PC-3 (cell line): Measurements from ENCODE around the gene FER1L5. TPM values are rescaled to one million over a fixed set of nuclear protein-coding genes. Genes with fewer than 3 reads are reported as not detected.

Experiments used
- ATAC-seq: fragments of 200-7000 bp; cut with Tn5 transposase; 2 replicates; pipeline ENCODE4 v1.9.1; 2020; ENCODE audit warnings: mild to moderate bottlenecking, moderate library complexity
- BruUV-seq: library from RNA; stranded (reverse); fragments of 400-500 nt; replicated peaks from 2 replicates; lab custom pipeline; 2021; lab: Mats Ljungman, UMichigan
- CTCF ChIA-PET: fragments of 300-600 bp; sonication (Branson Sonifier 250); formaldehyde crosslinking; loops from one replicate; lab custom pipeline; 2022; ENCODE audit warnings: antibody characterized with exemption; lab: Charles Lee
- POLR2A ChIA-PET: fragments of 300-600 bp; sonication (Branson Sonifier 250); formaldehyde crosslinking; loops from one replicate; lab custom pipeline; 2022; ENCODE audit warnings: antibody characterized with exemption; ENCODE audit not compliant: unreplicated experiment; lab: Charles Lee
- DNase-seq: peaks from one replicate; pipeline ENCODE4 v3.0.0-alpha.2; 2015
- H2AFZ ChIP-seq: fragments of 300-600 bp; sonication (generic); 2 replicates; pipeline ENCODE4 v1.6.0; 2016; ENCODE audit warnings: antibody characterized with exemption, low read length
- H3F3A ChIP-seq: fragments of 300-600 bp; sonication (generic); one replicate; pipeline ENCODE4 v1.6.0; 2017; ENCODE audit warnings: antibody characterized with exemption, low read length, control low read depth, mild to moderate bottlenecking; ENCODE audit not compliant: unreplicated experiment
- H3K27ac ChIP-seq: fragments of 300-600 bp; sonication (generic); 2 replicates; pipeline ENCODE4 v1.5.1; 2016; ENCODE audit warnings: mild to moderate bottlenecking, low read length
- H3K27me3 ChIP-seq: fragments of 300-600 bp; sonication (generic); 2 replicates; pipeline ENCODE4 v1.6.1; 2016; ENCODE audit warnings: low read length, mixed read lengths
- H3K36me3 ChIP-seq: fragments of 300-600 bp; sonication (generic); 2 replicates; pipeline ENCODE4 v1.6.1; 2016; ENCODE audit warnings: low read depth, mixed run types, low read length, mixed read lengths
- H3K4me1 ChIP-seq: fragments of 300-600 bp; sonication (generic); 2 replicates; pipeline ENCODE4 v1.5.1; 2016; ENCODE audit warnings: low read length; ENCODE audit not compliant: insufficient read depth
- H3K4me2 ChIP-seq: fragments of 300-600 bp; sonication (generic); 2 replicates; pipeline ENCODE4 v1.6.0; 2016; ENCODE audit warnings: low read length
- H3K4me3 ChIP-seq: fragments of 300-600 bp; sonication (generic); 2 replicates; pipeline ENCODE4 v1.5.1; 2016; ENCODE audit warnings: mild to moderate bottlenecking, low read length, mixed read lengths
- H3K79me2 ChIP-seq: fragments of 300-600 bp; sonication (generic); 2 replicates; pipeline ENCODE4 v1.6.1; 2017; ENCODE audit warnings: low read length, mixed read lengths
- H3K9ac ChIP-seq: fragments of 300-600 bp; sonication (generic); 2 replicates; pipeline ENCODE4 v1.6.0; 2016; ENCODE audit warnings: mild to moderate bottlenecking, low read length
- H3K9me2 ChIP-seq: fragments of 300-600 bp; sonication (generic); replicated peaks from 2 replicates; pipeline ENCODE4 v1.6.1; 2016; ENCODE audit warnings: mixed run types, low read length, mixed read lengths
- H3K9me3 ChIP-seq: fragments of 300-600 bp; sonication (generic); 2 replicates; pipeline ENCODE4 v1.6.1; 2016; ENCODE audit warnings: low read length, mixed read lengths
- H4K20me1 ChIP-seq: fragments of 300-600 bp; sonication (generic); 2 replicates; pipeline ENCODE4 v1.6.1; 2016; ENCODE audit warnings: low read length, mixed read lengths
- EZH2 ChIP-seq: fragments of 300-600 bp; sonication (generic); IDR thresholded peaks from one replicate; pipeline ENCODE4 v1.6.1; 2017; ENCODE audit warnings: antibody characterized with exemption, mild to moderate bottlenecking, low read length; ENCODE audit not compliant: unreplicated experiment
- EZH2phosphoT487 ChIP-seq: fragments of 300-600 bp; sonication (generic); IDR thresholded peaks from 2 replicates; pipeline ENCODE4 v1.6.1; 2018; ENCODE audit warnings: mild to moderate bottlenecking, antibody characterized with exemption, low read length, borderline replicate concordance
- intact Hi-C: fragments of 100-400 bp; cut with micrococcal nuclease; formaldehyde crosslinking; loops from 2 replicates; pipeline ENCODE4 v1.9.0; 2023
- total RNA-seq: library from RNA; depleted of rRNA; stranded (reverse); fragments of >200 nt; gene quantifications from 2 replicates; pipeline ENCODE4 v1.2.3, GENCODE V29; 2014
- TF ChIP-seq, protein P1 (sequence below): fragments of 300-600 bp; sonication (generic); conservative IDR thresholded peaks from 2 replicates; pipeline ENCODE4 v1.5.1; 2017; ENCODE audit warnings: antibody characterized with exemption, low read depth, mild to moderate bottlenecking, low read length

The FER1L5 gene
- total RNA-seq, 1 experiment from 2014 or later, result not detected

DNA sequence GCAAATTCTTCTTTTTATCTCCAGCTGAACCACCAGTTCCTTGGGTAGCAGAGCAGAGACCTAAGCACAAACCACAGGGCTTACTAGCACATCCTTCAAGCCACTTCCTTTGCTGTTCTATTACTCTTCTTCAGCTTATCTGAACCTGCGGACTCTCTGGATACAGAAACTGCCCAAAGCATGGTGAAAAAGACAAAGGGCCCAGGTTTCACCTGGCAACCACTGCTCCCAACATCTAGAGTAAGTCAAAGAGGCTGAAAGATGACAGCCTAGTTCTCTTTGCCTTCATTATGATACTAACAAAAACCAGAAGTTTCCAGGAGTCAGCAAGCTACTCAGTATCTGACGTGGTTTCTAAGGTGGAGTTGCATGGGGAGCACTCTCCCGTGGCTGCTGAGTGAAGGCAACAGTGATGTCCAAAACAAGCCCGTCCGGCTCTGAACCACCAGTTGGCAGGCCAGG lies 47.8 kb upstream of the FER1L5 start:
- Histone ChIP-seq H2AFZ (no peak overlapping the region), H3K27me3 (no peaks in the 10 kb centered on the region), H3K27ac (no peak overlapping the region), H3K9ac (no peak overlapping the region), H3K4me3 (no peak overlapping the region), H3K9me2 (no peaks in the 10 kb centered on the region), H4K20me1 (no peaks in the 10 kb centered on the region), H3F3A (no peaks in the 10 kb centered on the region), H3K4me2 (no peak overlapping the region), H3K4me1 (no peaks in the 10 kb centered on the region), H3K36me3 (peaks cover 59% of the 10 kb centered on the region), H3K9me3 (no peaks in the 10 kb centered on the region), H3K79me2 (no peaks in the 10 kb centered on the region)
- no peak for TF ChIP-seq EZH2
- TF ChIP-seq, protein P1, sequence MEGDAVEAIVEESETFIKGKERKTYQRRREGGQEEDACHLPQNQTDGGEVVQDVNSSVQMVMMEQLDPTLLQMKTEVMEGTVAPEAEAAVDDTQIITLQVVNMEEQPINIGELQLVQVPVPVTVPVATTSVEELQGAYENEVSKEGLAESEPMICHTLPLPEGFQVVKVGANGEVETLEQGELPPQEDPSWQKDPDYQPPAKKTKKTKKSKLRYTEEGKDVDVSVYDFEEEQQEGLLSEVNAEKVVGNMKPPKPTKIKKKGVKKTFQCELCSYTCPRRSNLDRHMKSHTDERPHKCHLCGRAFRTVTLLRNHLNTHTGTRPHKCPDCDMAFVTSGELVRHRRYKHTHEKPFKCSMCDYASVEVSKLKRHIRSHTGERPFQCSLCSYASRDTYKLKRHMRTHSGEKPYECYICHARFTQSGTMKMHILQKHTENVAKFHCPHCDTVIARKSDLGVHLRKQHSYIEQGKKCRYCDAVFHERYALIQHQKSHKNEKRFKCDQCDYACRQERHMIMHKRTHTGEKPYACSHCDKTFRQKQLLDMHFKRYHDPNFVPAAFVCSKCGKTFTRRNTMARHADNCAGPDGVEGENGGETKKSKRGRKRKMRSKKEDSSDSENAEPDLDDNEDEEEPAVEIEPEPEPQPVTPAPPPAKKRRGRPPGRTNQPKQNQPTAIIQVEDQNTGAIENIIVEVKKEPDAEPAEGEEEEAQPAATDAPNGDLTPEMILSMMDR, result no peak
- no peak for TF ChIP-seq EZH2phosphoT487
- DNase-seq, result no peak
- no TSS peak for BruUV-seq
- ChIA-PET CTCF (no interaction called here), POLR2A (no interaction called here)
- ATAC-seq, result no peak
- intact Hi-C loops, result no loop called here

DNA sequence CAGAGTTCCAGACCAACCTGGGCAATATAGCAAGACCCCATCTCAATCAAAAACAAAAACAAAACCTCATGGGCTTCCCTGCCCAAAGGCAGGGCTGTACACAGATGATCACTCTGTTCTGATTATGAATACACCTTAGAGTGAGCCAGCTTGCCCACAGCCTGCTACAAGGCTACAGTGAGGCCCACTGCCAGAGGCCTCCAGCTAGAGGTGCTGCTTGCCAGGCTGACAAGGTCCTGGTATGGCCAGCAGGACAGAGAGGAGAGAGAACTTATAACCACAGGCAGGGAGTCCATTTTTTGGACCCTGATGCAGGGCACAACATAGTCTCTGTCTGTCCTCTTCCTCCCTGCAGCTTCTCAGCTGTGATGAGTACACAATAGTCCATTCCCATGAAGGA lies 46.0 kb upstream of the FER1L5 start:
- ChIA-PET POLR2A (no interaction called here), CTCF (no interaction called here)
- DNase-seq (no peak), ATAC-seq (no peak)
- no peak overlapping the region for H2AFZ ChIP-seq
- peaks cover 74% of the 10 kb centered on the region for H3K36me3 ChIP-seq
- BruUV-seq, result no TSS peak
- H3K4me3 ChIP-seq, result no peak overlapping the region
- intact Hi-C loops, result no loop called here
- H3K9ac ChIP-seq, result no peak overlapping the region
- TF ChIP-seq EZH2, result no peak
- TF ChIP-seq EZH2phosphoT487, result no peak
- TF ChIP-seq, protein P1, result no peak
- H3K9me3 ChIP-seq, result no peaks in the 10 kb centered on the region
- H3K27me3 ChIP-seq, result no peaks in the 10 kb centered on the region
- H4K20me1 ChIP-seq, result no peaks in the 10 kb centered on the region
- H3K4me2 ChIP-seq, result no peak overlapping the region
- H3K4me1 ChIP-seq, result no peaks in the 10 kb centered on the region
- H3K9me2 ChIP-seq, result no peaks in the 10 kb centered on the region
- no peak overlapping the region for H3K27ac ChIP-seq
- no peaks in the 10 kb centered on the region for H3K79me2 ChIP-seq
- H3F3A ChIP-seq, result no peaks in the 10 kb centered on the region

GRCh38 chr2:96599941-96600340 lies 42.6 kb upstream of the FER1L5 start:
- ATAC-seq (no peak), DNase-seq (no peak)
- Histone ChIP-seq H3K36me3 (peaks cover 81% of the 10 kb centered on the region), H3K4me1 (no peaks in the 10 kb centered on the region), H3K4me2 (no peak overlapping the region), H3K9ac (no peak overlapping the region), H2AFZ (no peak overlapping the region), H4K20me1 (no peaks in the 10 kb centered on the region), H3F3A (no peaks in the 10 kb centered on the region), H3K9me3 (no peaks in the 10 kb centered on the region), H3K9me2 (no peaks in the 10 kb centered on the region), H3K79me2 (no peaks in the 10 kb centered on the region), H3K27me3 (no peaks in the 10 kb centered on the region), H3K27ac (no peak overlapping the region), H3K4me3 (no peak overlapping the region)
- BruUV-seq, result no TSS peak
- ChIA-PET POLR2A (no interaction called here), CTCF (no interaction called here)
- no peak for TF ChIP-seq EZH2
- TF ChIP-seq EZH2phosphoT487, result no peak
- TF ChIP-seq, protein P1, result no peak
- intact Hi-C loops, result no loop called here
